Forelimb muscle (tissue), 1 donor: ENCODE data around the gene FILIP1L. TPM values are rescaled to one million over a fixed set of nuclear protein-coding genes. Genes with fewer than 3 reads are reported as not detected.

ENCODE experiments used
- DNase-seq: peaks from one replicate; pipeline ENCODE4 v3.0.0-alpha.2; 2013; ENCODE audit warnings: low read depth
- polyA plus RNA-seq: library from polyadenylated mRNA; unstranded; fragments of 120-200 nt; gene quantifications from one replicate; pipeline ENCODE4 v1.2.1, GENCODE V29; 2013; ENCODE audit not compliant: insufficient read length

The FILIP1L gene
- polyA plus RNA-seq, 1 donor = 50.9 TPM

DNA sequence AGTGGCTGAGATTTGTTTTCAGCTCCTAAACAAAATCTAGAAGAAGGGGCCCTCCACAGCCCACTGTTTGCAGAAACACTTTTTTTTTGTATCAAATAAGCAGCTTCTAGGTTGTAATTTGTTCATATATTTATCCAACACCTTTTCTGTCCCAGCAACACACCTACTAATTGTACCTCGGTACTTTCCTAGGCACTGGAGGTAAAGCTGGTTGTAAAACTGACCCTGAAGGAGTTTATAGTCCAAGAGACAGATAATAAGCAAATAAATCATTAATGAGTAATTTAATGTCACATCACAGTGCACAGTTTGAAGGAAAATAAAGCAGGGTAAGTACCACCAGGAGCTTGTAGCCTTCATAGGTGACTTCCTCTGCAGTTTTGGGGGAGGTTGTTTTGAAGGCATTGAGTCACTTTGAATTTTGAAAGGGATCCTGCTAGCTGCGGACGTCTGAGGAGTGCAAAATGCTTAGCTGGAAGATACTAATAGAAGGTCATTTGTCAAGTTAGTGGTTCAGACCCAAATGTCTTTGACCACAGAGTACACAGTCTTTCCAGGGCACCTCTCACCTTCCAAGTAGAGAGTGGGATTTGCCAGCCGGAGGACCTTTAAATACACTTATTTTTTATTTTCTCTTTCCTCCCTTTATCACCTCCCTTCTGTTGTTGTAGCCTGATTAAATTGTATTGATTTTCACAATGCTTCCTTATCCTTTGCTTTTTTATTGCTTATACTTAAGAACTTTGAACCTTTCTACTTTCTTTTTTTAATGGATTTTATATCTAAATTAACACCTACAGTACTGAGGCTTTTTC, 242.9 kb downstream of the FILIP1L start:
- DNase-seq = no peak

DNA sequence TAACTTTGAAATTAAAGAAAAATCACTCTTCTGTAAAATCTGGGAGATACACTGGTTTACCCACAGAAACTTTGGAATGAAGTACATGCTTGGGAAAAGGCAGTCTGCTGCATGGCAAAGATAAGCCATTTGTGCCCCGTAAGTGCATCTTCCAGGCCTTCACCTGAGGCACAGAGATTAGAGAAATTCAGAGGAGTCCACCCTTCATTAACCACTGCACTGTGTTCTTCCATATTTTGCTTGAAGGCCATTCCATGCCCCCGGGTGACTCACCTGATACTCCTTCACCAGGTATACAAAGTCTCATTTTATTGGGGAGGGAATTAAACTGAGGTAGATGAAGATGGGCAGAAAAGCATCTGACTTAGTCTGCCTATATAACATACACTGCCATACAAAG, 243.6 kb downstream of the FILIP1L start:
- no peak for DNase-seq

- no peak for DNase-seq
Observed at GRCh38 chr3:99869621-99870020, 244.7 kb downstream of the FILIP1L start.

DNA sequence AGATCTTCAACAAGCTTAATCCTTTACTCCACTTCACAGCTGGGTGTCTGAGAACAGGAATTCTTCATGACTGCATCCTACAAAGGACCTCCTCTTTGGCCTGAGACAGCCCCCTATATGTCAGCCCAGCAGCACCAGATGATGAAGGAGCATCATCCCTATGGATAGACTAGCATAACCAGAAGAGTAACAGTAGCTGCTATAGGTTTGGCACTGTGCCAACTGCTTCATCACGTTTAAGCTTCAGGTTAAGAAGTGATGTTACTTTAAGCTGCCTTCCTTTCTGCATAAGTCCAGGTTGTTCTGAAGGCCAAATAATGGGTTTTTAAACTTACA, 246.0 kb downstream of the FILIP1L start:
- no peak for DNase-seq

- no peak for DNase-seq
Observed at GRCh38 chr3:99867594-99868310, 246.5 kb downstream of the FILIP1L start.

DNA sequence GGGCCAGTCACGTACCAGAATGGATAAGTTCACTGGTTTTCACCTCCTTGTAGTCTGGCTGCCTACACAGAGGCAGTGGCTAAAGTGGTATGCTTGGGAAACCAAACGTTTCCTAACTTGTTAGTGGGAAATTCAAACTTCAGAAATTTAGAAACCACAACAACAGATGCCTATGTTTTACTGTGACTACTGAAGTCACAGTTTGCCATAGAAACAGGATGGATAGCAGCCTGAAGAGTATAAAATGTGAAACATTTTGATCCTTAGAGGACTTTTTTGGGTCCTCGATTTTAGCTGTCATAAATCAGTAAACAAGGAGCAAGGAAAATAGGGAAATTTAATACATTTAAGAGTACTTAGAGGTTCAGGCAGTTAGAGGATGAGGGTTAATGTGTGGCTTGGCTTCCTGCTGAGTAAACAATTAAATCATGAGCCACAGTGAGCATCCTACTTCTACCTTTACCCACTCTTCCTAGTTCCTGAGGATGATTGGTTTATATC, 248.0 kb downstream of the FILIP1L start:
- no peak for DNase-seq

GRCh38 chr3:99865321-99865720, 249.0 kb downstream of the FILIP1L start:
- DNase-seq = no peak

DNA sequence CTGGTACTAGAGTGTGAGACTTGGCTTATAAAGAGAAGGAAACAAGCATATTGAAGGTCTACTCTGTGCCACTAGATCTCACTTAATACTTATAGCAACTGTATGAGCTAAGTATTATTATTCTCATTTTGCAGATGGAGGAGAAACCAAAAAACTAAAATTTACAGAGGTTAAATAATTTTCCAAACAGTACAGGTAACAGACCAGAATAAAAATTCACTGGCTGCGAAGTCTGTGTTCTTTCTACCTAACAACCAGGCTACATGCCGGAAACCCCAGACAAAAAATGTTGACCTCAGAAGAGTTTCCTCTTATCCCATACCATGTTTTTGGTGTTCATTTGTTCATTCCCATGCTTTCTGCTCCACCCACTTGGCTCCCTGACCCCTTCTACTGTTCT, 250.0 kb downstream of the FILIP1L start:
- no peak for DNase-seq

DNA sequence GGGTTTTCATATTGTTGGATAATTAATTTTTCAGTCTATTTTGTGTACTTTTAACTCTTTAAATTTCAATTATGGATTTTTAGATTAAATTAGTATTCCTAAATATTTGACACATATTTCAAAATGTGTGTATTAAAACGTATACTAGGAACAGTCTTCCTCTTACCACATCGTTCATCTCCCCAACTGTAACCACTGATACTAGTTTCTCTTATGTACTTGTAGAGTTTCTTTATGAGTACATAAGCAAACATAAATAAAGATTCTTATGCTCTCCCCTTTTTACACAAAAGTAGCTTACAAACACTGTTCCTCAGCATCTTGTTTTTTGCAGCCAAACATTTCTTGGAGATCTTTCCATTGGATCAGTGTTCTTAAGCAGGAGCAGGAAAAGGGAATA, 250.7 kb downstream of the FILIP1L start:
- no peak for DNase-seq

DNA sequence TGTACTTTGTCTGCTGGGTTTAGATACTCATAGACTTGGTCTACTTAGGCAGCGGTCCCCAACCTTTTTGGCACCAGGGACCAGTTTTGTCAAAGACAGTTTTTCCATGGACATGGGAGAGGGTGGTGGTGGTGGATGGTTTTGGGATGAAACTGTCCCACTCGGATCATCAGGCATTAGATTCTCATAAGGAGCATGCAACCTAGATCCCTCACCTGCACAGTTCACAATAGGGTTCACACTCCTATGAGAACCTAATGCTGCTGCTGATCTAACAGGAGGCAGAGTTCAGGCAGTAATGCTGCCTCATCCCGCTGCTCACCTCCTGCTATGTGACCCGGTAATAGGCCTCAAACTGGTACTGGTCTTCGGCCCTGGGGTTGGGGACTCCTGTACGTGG, 251.3 kb downstream of the FILIP1L start:
- no peak for DNase-seq

DNA sequence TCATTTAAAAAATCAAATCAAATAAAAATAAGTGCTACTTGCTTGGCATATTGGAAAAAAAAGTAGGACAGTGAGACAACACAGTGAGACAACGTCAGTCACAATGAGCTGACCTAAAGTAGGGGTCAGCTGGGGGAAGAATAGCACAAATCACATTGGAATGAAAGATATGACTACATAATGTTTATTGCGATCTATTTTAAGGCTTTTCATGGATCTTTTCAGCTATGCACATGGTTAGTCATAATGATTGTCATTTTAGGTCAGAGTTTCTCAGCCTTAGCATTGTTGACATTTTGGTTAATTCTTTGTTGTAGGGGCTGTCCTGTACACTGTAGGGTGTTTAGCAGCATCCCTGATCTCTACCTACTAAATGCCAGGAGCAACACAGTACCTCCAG, 252.1 kb downstream of the FILIP1L start:
- no peak for DNase-seq

- DNase-seq = no peak
Observed at GRCh38 chr3:99861216-99861615, 253.1 kb downstream of the FILIP1L start.

- DNase-seq = no peak
Observed at GRCh38 chr3:99859825-99860224, 254.5 kb downstream of the FILIP1L start.

GRCh38 chr3:99858469-99858868, 255.8 kb downstream of the FILIP1L start:
- DNase-seq = no peak

DNA sequence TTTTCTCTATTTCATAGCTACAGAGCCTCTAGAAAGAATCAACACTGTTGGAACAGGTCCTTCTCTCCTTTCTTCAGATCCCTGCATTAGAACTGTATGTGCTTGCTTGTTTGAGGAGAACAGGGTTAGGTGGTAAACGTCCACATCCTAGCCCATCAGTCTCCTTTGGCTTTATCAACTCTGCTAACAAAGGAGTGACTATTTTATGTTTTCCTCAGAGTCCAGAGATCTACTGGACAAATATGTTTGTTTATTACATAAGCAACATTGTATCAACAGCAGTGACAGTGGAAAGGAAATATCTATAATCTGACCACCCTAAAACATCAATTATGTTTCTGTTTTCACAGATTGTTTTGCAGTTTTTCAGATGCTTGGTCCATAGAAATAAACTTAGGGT, 257.0 kb downstream of the FILIP1L start:
- no peak for DNase-seq

DNA sequence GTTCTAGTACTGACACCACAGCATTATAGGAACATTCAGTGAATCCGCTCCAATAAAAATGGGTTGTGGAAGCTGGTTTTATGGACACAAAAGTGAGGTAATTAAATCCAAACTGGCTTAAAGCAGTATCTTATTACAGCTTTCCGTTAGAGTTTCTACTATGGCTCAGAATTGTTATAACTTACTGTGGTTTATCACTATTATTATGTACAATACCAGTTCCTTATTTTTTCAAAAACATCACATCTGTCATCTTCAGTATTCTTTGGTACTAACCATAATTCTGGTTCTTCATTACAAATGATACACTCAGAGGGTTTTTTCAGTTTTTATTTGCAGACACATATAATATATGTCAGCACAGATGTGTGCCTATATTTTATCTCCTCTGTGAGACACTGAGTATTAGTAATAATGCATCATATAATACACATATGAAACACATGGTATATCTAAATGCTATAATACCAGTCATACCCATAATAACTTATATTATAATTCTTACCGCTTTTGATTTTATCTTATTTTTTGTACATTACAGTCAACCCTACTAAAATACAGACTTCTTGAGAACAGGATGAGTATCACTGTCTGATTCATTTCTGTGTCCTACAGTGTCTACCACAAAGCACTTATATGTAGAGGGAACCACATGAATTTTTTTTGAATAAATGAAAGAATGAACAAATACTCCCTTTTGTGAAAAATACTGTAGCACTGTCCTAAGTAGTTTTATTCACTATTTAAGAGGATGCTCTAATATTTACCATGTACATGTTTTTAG, 257.7 kb downstream of the FILIP1L start:
- no peak for DNase-seq

DNA sequence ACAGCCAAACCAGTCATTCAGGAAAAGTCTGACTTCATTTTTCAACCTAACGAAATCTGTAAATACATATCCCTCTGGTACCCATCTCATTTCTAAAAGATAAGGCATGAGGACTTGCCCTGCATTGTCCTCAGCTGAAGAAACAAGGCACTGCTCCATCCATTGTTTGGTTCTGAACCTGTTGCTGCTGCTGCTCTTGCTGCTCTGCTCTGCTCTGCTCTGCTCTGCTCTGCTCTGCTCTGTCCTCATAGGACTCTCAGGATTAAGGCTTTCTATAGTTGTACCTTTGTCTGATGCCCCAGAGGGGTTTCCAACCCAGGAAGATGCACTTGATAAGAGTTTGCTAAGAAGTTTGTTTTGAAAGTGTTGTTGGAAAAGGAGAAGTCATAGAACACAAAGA, 258.4 kb downstream of the FILIP1L start:
- DNase-seq = no peak

GRCh38 chr3:99854756-99855298, 259.5 kb downstream of the FILIP1L start:
- DNase-seq = no peak

DNA sequence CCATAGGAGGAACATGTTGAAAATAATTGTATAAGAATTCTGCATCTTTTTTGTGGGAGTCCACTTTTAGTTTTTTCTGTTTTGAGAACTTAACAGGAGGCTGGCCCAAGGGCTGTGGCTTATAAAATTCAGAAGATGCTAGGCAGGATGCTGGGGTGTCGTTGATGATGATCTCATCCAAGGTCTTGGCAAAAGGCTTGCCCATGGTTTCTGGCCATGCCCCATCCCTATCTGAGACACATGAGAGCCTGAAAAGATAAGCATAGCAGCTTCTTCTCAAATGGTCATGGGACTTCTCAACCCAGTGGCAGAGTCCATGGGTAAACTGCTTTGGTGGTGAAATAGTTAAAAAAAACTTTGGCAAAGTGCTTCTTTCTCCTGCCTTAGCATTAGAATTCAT, 261.4 kb downstream of the FILIP1L start:
- no peak for DNase-seq

GRCh38 chr3:99851955-99852354, 262.3 kb downstream of the FILIP1L start:
- DNase-seq = no peak

DNA sequence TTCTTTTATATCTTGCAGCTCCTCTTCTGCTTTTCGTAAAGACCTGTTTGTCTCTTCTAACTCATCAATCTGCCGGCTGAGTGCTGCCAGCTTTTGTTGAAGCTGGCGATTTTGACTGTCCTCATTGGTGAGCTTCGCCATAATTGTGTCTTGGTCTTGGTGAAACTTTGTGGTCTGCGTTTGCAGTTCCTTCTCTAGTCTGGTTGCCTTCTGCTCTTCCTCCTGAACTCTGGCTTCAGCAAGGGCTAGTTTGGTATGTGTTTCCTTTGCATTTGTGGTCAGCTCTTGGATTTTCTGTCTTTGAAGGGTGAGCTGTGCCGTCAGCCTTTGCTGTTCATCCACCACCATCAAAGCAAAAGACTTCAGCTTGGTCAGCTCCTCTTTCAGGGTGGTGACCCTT, 263.7 kb downstream of the FILIP1L start:
- no peak for DNase-seq

DNA sequence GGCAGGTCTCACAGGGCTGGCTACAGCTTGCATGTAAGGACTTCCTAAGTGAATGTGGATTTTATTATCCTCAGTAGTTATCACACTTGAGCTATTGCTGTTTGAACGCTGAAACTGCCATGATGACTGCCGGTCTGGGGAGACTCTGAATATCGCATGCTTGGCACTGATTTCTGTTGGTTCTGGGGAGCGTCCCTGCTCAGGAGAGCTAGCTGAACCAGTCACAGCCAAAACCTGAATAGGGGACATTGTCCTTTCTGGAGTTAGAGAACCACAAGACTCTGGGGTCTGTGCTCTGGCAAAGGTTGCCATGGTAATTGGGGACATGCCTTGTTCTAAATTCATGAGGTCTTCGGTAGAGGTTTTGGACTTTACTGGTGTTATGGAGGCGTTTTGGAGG, 265.9 kb downstream of the FILIP1L start:
- no peak for DNase-seq
